Activated effector memory CD4-positive, alpha-beta T cell treated with Interleukin-2 at 50 U/mL for 16 hours (primary cell): Measurements from ENCODE around the gene EHBP1L1.
"Not testable (repeated sequence)": the region's sequence is repeated elsewhere in the genome, so short reads cannot be mapped to it uniquely, and the experiment has no call there.

Experiments
- DNase-seq: peaks from one replicate; pipeline ENCODE4 v3.0.0-alpha.2; 2020

EHBP1L1 gene

DNA sequence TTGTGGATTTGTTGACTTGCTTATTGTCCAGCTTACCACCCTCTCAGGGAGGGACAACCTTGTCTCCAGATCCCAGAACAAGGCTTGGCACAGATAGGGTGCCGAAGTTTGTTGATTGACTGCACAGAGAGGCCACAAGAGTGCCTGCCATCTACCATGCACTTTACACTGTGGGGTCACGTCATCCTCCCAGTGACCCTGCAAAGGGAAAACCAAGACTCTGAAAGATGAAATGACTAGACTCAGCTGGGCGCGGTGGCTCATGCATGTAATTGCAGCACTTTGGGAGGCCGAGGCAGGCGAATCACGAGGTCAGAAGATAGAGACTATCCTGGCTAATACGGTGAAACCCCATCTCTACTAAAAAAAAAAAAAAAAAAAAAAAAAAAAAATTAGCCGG, 13.1 kb upstream of the EHBP1L1 start:
- DNase-seq, result no peak

DNA sequence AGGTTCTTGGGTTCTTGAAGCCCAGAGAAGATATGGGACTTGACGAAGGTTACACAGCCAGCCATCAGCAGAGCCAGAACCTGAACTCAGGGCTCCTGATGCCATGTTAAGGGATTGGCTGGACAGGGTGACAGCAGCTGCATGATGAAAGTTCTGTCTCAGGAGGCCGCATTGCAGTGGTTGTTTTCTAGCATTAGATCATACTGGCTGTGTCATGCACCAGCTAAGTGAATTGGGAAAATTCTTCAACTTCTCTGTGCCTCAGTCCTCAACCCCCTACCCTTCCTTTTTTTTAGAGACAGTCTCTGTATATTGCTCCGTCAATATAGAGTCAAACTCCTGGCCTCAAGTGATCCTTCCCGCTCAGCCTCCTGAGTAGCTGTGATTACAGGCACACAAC, 12.3 kb upstream of the EHBP1L1 start:
- DNase-seq, result no peak

DNA sequence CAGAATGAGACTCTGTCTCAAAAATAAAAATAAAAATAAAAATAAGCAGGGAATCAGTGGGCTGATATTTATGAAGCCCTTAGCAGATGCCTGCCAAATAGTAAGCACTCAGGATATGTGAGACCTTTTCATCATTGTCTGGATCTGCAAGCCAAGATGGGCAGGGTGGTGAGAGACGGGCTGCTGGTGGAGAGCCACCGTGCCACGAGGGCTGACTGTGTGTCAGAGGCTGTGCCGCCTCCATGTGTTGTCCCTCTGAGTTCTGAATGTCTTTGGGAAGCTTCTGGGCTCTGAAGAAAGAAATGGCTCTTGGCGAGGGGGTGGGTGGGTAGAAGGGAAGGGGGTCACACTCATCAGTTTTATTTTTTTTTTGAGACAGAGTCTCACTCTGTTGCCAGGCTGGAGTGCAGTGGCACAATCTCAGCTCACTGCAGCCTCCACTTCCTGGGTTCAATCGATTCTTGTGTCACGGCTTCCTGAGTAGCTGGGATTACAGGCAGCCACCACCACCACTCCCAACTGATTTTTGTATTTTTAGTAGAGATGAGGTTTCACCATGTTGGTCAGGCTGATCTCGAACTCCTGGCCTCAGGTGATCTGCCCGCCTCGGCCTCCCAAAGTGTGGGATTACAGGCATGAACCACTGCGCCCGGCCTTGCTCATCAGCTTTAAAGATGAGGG, 10.8 kb upstream of the EHBP1L1 start:
- not testable (repeated sequence) for DNase-seq

DNA sequence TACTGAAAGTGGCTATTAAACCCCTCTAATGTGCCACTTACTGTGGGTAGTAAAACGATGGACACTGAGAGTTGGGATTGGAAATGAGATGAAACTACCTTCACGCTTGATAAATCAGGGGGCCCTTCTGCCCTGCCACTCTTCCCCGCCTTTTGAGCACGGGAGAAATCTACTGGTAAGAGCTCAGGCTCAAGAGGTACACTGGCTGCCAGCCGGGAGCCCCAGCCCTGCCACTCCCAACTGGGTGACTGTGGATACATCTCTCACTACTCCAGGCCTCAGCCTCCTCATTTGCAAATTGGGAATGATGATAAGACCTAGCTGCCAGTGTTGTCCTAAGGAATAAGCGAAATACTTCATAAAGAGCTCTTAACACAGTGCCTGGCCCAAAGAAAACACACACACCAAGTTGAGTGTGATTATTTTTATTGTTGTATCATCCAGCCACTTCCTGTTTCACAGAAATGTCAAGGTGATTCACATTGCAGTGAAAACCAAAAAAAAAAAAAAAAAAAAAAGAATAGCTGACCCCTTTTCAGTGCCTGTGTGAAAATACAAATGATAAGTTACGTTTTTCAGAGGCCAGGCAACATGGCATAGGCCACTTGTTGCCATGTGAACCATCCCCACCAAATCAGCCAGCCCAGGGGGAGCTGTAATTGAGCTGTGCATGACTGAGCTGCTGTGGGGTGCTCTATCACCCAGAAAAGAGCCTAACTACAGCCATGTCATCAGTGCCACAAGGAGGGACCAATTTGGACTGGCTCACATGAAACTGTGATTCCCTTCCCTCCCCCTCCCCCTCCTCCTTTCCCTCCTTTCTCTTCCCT, 10.0 kb upstream of the EHBP1L1 start:
- no peak for DNase-seq

DNA sequence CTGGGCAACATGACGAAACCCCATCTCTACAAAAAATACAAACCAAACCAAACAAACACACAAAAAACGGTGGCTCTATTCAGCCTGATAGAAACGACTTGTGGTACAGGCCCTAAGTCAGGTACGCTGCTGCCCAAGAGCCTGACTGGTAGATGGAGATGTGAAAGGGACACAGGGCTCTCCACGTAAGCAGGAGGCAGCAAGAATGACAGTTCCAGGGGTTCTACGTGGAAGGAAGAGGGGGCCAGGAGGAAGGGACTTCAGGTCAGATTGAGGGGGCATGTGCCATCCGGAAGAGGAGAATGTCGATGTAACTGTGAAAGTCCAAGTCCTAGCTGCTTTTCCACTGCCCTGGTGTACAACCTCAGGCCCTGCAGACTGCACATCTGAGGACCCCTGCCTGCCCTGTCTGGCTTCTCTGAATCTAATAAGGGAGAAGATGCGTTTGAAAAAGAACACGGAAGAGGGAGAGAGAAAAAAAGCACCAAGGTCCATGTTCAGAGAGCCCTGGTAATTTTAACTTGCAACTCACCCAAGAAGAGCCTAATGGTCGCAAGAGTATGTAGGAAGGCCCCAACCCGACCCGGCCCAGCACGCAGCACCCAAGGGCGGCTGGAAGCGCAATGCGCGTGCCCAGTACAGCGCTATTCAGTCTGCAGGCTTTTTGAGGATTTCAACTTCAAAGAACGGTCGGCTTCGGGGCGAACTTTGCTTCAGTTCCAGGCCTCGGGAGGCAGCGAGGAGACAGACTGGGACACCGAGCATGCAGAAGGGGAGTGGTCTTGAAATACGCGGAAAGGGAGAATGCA, 6.5 kb upstream of the EHBP1L1 start:
- no peak for DNase-seq

DNA sequence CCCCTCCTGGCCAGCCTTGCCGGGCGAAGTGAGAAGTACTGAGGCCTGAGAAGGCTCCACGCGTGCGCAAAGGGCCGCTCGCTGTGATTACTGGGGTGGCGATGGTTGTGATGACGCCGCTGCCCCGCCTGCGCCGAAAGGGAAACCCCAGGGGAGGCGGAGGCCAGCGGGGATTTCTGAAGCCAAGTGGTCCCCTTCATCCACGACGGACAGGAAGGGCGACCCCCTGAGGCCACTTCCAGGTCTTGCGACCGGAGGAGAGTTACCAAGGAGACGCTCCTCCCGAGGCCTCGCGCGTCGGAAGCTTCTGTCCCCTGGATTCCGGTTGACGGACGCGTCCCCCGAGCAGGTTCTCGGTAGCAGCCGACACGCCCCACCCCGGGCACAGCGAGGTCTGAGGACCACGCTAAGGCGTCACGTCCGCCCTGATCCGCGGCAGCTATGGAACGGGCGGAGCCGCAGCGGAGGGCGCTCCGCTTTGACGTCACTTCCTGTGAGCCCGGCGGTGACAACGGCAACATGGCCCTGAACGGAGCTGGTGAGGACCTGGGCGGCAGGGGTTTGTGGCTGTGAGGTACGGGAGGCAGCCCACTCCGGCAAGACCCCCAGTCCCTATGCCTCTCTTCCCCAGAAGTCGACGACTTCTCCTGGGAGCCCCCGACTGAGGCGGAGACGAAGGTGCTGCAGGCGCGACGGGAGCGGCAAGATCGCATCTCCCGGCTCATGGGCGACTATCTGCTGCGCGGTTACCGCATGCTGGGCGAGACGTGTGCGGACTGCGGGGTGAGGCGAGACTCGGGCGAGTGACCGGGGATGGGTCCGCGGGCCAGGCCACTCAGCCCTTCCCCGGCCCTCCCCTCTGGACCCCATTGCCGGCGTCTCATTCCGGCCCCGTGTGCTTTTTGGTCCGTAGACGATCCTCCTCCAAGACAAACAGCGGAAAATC, 5.6 kb upstream of the EHBP1L1 start, which contains the start of gene ZNRD2:
Gene ZNRD2 (plus strand): TSS at position 505 of the 946 bp plus-strand sequence. CDS start 15 bp downstream, at position 520.
- DNase-seq, result peak; percentile 97

DNA sequence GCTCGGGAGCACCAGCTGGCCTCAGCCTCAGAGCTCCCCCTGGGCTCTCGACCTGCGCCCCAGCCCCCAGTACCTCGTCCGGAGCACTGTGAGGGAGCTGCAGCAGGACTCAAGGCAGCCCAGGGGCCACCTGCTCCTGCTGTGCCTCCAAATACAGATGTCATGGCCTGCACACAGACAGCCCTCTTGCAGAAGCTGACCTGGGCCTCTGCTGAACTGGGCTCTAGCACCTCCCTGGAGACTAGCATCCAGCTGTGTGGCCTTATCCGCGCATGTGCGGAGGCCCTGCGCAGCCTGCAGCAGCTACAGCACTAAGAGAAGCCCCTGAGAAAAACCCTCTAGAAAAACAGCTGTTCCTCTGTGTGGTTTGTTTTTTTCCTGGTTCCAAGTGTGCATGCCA, 4.4 kb upstream of the EHBP1L1 start:
- DNase-seq, result no peak

DNA sequence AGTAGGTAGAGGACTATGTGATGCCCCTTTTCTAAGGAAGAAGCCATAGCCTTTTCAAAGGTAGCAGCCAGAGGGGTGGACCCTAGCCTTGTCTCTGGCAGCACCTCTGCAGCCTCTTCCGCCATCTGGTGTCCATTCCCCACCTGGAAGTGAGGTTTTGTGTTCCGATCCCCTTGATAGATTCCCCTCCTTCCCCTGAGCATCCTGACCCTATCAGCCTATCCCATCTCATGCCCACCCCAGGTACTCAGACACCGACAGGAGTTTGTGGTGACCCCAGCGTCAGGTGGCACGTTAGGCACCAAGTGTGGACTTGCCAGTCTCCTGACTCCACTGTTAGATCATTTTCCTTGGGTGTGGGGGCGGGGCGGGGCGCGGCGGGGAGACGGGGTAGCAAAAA, 3.9 kb upstream of the EHBP1L1 start:
- no peak for DNase-seq

DNA sequence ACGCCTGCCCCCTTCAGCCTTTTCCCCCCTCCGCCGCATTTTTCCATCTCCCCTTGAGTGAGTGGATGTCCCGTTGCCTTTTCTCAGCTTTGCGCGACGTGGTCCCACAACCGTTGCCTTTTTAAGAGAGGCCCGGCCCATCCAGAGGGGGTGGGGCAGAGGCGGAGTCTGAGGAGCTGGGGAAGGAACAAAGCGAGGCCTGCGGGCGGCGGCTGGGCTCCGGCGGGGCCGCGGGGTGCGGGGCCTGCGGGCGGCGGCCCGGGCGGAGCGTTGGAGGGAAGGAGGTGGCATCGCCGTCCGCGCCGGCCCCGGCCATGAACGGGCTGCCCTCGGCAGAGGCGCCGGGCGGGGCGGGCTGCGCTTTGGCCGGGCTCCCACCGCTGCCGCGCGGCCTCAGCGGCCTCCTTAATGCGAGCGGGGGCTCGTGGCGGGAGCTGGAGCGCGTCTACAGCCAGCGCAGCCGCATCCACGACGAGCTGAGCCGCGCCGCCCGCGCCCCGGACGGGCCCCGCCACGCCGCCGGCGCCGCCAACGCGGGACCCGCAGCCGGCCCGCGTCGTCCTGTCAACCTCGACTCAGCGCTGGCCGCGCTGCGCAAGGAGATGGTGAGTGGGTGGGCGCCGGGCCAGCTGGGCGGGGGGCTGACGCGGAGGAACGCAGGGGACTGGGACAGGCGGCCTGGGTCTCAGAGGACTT, 3.3 kb upstream of the EHBP1L1 start, which contains the start of gene FAM89B:
Gene FAM89B (plus strand): TSS at position 183 of the 696 bp plus-strand sequence. CDS start 132 bp downstream, at position 315.
- DNase-seq, result peak; percentile 86

DNA sequence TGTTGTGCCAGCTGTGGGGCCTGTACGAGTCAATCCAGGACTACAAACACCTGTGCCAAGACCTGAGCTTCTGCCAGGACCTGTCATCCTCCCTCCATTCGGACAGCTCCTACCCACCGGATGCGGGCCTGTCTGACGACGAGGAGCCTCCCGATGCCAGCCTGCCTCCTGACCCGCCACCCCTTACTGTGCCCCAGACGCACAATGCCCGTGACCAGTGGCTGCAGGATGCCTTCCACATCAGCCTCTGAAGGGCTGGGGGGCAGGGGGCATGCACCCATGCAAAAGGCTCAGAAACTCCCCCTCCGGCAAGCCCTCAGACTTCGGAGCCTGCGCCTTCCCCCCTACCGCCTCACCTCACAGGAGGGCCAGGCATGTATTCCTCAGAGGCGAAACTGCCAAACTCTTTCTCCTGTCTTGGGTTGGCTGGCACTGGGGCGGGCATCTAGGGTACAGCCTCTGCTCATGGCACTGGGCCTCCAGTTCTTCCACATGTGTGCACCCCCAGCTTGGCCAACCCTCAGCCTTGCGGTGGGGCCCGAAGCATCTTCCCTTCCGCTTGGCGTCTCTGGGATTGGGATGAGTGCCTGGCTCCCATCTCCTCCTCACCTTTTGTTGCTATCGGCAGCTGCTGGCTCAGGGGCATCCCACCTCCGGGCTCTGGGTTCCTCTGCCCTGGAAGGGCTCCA, 2.3 kb upstream of the EHBP1L1 start:
- no peak for DNase-seq

DNA sequence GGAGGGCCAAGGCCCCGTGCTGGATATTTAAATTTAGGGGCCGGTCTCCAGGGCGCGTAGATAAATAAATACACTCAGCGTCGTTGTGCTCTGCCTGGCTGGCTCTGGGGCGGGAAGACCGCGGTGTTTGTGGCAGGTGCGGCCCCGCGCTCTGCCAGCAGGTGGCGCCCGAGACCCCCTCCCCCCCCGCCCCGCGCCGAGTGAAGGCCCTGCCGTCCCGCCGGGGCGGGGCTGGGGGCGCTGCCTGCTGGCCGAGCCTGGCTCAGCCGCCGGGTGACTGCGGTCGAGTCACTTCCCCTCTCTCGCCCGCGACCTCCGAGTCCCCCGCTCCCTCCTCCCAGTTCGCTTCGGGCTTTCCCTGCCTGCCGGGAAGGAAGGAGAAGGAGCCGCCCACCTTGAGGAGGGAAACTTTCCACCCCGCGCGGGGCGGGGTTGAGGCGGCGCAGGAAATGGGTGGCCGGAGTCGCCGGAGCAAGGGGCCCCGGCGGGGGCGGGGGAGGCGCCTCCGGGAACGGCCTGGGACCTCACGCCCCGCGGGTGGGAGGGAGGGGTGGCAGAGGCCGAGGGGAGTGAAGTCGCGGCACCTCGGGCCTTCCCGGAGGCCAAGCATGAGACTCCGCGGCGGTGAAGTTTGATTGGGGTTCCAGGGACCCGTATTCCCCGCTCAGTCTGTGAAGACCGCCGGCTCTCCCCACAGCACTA, 1.6 kb upstream of the EHBP1L1 start:
- peak; percentile 74 for DNase-seq

DNA sequence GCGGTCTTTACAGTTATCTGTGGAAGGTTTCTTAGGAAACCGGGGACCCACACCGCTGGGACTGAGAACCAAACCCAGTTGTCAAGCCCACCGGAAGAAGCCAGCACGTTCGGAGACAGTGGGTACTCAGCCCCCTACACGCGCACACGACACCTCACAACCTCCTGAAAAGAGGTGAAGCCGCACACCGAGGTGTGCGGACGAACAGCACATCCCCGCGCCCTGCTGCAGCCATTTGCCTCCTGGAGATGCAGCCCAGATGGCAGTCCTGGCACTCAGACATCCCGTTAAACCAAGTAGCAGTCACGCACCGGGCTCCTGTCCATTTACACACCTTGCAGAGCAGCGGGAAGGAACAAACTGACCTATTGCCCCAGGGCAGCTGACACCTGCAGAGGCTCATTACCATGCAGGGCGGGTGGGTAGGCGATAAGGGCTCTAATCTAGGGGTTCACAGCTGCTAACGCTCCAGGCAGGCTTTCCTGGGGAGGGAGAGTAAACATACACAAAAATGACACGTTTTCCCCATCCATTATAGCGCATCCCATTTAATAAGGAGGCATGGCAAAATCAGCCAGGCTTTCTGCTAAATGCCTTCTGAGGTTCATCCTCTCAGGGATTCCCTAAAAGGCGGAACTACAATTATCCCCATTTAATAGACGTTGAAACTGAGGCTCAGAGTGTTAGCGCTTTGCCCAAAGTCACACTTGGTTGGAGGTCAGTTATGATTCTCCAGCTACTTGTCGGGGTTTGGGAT, 864 bp upstream of the EHBP1L1 start:
- DNase-seq, result peak; percentile 41

DNA sequence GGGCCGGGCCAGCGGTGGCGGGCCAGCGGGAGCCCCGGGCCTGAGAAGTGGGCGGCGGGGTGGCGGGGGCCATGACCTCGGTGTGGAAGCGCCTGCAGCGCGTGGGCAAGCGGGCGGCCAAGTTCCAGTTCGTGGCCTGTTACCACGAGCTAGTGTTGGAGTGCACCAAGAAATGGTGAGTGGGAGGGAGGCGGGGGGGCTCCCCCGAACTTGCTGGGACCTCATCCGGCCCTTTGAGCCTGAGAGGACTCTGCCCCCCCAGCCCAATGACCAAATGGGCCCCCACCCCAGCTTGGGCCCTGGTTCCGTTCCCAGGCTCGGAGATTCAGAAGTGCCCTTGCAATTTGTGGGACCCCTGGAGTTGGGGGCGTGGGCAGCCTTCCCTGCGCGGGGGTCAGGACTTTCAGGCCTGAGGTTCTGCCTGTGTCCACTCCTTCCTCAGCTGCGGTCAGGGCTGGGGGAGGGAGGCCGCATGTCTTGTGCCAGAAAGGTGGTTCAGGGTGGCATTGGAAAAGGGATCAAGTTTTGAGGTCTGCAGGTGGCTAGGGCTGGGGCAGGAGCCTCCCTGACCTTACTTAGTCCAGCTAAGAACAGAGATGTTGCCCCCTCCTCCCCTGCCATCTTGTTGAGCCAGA, 496 bp downstream of the EHBP1L1 start:
- DNase-seq, result no peak

DNA sequence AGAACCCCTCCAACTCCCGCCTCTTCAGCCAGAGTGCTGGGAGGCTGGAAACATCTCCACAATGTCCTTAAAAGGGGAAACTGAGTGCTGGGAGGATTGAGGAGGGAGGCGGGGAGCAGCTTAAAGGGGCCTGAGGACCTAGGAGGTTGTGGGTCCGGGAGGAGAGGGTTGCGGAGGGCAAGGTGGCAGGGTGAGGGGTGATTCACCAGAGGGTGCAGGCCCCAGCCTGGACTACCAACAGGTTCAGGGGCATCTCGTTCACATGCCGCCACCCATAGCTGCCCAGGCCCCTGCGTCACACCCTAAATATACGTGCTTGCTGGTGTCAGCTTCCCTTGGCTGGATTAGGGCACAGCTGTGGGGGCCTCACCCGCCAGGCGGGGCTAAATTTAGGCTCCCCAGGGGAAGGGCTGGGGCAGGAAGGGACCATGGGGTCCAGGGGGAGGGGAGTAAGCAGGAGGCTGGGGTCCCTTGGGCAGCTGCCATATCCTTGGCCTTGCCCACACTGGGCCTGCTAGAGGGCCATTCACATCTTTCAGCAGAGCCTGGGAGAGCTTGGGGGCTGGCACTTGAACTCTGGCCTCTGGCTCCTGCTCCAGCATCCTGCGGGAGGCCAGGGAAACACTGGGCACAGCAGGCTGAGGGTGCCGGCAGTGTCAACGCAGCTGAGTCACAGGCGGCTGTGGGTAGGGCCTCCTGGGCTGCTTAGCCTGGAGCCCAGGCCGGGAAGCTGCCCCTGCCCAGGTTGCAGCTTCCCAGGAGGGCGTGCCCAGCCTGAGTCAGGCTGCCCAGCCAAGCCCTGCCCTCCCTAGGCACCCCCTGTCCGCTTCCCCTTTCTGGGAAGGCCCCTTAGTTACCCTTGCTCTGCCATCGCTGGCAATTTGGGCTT, 1.3 kb downstream of the EHBP1L1 start:
- no peak for DNase-seq

DNA sequence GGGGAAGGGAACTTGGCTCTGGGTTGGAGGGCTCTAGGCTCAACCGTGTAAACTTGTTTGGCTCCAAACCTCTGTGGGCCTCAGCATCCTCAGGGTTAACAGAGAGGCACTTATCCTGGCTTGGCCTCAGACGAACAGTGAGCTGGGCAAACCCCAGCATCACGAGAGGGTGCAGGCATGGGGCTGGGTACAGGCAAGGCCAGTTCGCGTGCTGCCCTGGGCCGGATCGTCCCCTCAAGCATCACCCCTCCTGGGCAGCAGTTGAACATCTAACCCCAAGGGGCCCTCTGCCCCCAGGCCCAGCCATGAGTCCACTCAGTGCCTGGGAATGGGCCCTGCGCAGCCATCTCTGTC, 1.9 kb downstream of the EHBP1L1 start:
- no peak for DNase-seq

DNA sequence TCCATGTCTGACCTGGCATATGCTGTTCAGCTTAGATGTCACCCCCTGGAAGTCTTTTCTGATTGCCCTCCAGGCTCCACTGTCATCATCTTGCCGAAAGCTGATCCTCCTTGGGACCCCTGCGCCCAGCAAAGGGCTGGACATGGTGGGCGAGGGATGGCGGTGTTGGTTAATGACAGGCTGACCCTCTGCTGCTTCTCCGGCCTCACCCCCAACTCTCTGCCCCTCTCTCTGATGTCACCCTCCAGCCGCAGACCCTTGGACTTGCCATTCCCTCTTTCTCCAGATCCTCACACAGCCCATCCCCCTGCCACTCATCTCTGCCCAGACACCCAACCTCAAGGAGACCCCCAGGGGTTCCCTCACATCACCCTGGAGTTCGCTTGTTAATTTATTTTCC, 2.3 kb downstream of the EHBP1L1 start:
- no peak for DNase-seq

DNA sequence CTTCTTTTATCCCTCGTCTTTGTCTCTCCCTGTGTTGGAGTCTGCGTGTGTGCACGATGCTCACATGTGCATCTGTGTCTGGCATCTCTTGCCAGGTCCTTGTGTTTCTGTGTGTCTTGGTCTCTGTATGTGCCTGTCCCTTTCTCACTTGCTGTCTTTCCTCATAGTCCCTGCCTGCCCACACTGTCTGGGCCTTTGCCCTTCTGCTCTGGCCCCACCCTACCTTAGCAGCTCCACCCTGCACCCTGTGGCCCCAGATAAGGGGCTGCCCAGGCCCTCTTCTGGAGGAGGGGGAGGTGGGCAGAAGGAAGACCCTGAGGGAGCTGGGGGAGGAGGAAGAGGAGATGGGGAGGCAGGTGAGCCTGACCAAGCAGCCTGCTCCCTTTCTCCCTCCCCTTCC, 2.8 kb downstream of the EHBP1L1 start:
- DNase-seq, result no peak

DNA sequence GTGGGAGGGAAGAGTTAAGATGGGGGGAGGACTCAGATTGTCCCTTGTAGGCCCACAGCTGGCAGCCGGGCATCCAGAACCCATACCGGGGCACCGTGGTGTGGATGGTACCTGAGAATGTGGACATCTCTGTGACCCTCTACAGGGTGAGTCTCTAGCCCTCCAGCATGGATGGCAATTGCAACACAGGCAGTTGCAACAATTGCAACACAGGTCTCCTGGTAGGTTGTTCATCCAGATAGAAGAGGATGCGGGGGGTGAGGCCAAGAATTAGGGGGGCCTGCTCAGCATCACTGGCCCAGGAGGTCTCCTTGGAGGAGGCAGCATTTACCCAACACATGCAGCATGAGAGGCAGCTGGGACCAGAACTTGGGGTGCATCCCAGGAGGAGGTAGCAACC, 3.4 kb downstream of the EHBP1L1 start:
- no peak for DNase-seq
